Measurements from ENCODE around the gene PNMA8C. TPM values are rescaled to one million over a fixed set of nuclear protein-coding genes. Genes with fewer than 3 reads are reported as not detected.
A peak's percentile ranks its signal among the peaks of the same experiment; 100 is the strongest.

PNMA8C gene
- total RNA-seq, 1 donor from 2014 or later = not detected

- Histone ChIP-seq H3K36me3 (ENCODE audit: control insufficient read depth, insufficient read depth, low read length) (peaks cover 29% of the 10 kb centered on the region), H3K4me3 (ENCODE audit: low read depth, low read length) (no peak overlapping the region), H3K27me3 (ENCODE audit: control insufficient read depth, insufficient read depth, low read length) (no peaks in the 10 kb centered on the region)
- DNase-seq (ENCODE audit: low read depth) (no peak), FAIRE-seq (no peak)
- TF ChIP-seq CTCF (IDR thresholded peaks at IDR 0.05; ENCODE audit: insufficient read depth, low read length, severe bottlenecking) = no peak
Measured at GRCh38 chr19:46383171-46383815, 45.4 kb downstream of the PNMA8C start.

DNA sequence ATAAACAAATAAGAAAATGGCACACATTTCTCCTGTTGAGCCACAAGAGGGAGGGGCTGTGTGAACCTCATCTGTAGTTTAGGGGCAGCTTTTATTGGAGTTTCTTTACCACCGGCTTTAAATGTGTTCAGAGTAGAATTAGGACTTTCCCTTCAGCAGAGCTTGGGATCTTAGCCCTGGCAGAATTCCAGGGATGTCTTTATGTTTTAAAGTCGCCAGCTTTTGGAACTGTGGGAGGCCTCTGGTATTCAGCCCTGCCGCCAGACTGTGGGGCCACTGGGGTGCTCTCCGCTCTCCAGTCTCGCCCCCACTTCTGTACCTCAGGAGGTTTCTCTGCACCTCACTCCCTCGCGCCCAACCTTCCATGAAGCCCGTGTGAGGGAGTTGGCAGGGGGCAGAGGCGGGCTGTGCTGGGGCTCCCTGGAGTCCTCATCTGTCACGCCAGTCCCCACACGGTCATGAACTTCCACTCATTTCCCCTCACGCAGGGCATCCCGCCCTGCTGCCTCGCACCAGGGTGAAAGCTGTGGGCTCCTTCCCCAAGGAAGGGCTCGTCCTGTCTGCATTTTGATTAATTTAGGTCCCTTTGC, 46.9 kb downstream of the PNMA8C start:
- TF ChIP-seq CTCF (IDR thresholded peaks at IDR 0.05; ENCODE audit: insufficient read depth, low read length, severe bottlenecking) = no peak
- DNase-seq (ENCODE audit: low read depth) (no peak), FAIRE-seq (no peak)
- Histone ChIP-seq H3K27me3 (ENCODE audit: control insufficient read depth, insufficient read depth, low read length) (no peaks in the 10 kb centered on the region), H3K36me3 (ENCODE audit: control insufficient read depth, insufficient read depth, low read length) (peaks cover 20% of the 10 kb centered on the region), H3K4me3 (ENCODE audit: low read depth, low read length) (no peak overlapping the region)

- DNase-seq (ENCODE audit: low read depth) = no peak
- peaks cover 25% of the 10 kb centered on the region for H3K36me3 ChIP-seq (ENCODE audit: control insufficient read depth, insufficient read depth, low read length)
- no peak for TF ChIP-seq CTCF (IDR thresholded peaks at IDR 0.05; ENCODE audit: insufficient read depth, low read length, severe bottlenecking)
Measured at GRCh38 chr19:46381346-46381745, 47.4 kb downstream of the PNMA8C start.

DNA sequence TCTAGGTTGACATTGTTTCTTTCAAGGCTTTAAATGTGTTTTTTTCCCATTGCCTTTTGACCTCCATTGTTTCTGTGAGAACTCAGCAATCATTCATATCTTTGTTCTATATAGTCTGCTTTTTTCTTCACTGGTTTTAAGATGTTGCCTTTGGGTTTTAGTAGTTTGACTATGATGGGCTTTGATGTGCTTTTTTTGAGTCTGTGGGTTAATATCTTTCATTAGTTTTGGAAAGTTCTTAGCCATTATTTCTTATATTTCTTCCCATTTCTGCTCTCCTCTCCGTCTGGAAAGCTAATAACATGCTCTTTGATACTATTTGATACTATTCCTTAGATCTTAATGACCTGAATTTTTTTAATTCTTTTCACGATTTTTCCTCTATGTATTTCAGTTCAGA, 48.0 kb downstream of the PNMA8C start:
- no peak for DNase-seq (ENCODE audit: low read depth)
- Histone ChIP-seq H3K36me3 (ENCODE audit: control insufficient read depth, insufficient read depth, low read length) (peaks cover 28% of the 10 kb centered on the region), H3K4me3 (ENCODE audit: low read depth, low read length) (no peak overlapping the region), H3K27me3 (ENCODE audit: control insufficient read depth, insufficient read depth, low read length) (no peaks in the 10 kb centered on the region)
- no peak for FAIRE-seq
- no peak for TF ChIP-seq CTCF (IDR thresholded peaks at IDR 0.05; ENCODE audit: insufficient read depth, low read length, severe bottlenecking)

More at GRCh38 chr19:46381346-46381745, 47.4 kb downstream of the PNMA8C start:
- no peak for FAIRE-seq
- no peak overlapping the region for H3K4me3 ChIP-seq (ENCODE audit: low read depth, low read length)
- H3K27me3 ChIP-seq (ENCODE audit: control insufficient read depth, insufficient read depth, low read length) = no peaks in the 10 kb centered on the region

DNA sequence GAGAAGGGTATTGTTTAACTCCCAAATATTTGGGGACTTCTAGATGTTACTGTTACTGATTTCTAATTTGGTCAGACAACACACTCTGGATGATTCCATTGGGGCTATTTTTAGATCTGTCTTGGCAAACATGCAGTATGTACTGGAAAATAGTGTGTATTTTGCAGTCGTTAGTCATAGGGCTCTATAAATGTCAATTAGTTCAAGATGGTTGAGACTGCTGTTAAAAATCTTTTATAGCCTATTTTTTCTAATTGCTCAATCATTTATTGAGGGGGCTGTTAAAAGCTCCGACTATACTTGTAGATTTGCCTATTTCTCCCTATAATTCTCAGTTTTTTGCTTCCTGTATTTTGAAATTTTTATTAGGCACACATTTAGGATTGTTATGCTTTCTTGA, 50.5 kb downstream of the PNMA8C start:
- Histone ChIP-seq H3K36me3 (ENCODE audit: control insufficient read depth, insufficient read depth, low read length) (peaks cover 15% of the 10 kb centered on the region), H3K4me3 (ENCODE audit: low read depth, low read length) (no peak overlapping the region), H3K27me3 (ENCODE audit: control insufficient read depth, insufficient read depth, low read length) (no peaks in the 10 kb centered on the region)
- no peak for FAIRE-seq
- TF ChIP-seq CTCF (IDR thresholded peaks at IDR 0.05; ENCODE audit: insufficient read depth, low read length, severe bottlenecking) = no peak
- peak; percentile 14 for DNase-seq (ENCODE audit: low read depth)
